SKM-1 treated with dmso at 0.1 percent for 144 hours (cell line): ENCODE results near the gene KIAA0513.

Source experiments
- DNase-seq: peaks from one replicate; lab custom pipeline; 2025; ENCODE audit not compliant: unreplicated experiment; lab: John Stamatoyannopoulos, UW

The KIAA0513 gene

GRCh38 chr16:85068746-85069145 is 41.2 kb downstream of the KIAA0513 start:
- no peak for DNase-seq

- DNase-seq = no peak
Measured at GRCh38 chr16:85069171-85069570, 41.6 kb downstream of the KIAA0513 start.

DNA sequence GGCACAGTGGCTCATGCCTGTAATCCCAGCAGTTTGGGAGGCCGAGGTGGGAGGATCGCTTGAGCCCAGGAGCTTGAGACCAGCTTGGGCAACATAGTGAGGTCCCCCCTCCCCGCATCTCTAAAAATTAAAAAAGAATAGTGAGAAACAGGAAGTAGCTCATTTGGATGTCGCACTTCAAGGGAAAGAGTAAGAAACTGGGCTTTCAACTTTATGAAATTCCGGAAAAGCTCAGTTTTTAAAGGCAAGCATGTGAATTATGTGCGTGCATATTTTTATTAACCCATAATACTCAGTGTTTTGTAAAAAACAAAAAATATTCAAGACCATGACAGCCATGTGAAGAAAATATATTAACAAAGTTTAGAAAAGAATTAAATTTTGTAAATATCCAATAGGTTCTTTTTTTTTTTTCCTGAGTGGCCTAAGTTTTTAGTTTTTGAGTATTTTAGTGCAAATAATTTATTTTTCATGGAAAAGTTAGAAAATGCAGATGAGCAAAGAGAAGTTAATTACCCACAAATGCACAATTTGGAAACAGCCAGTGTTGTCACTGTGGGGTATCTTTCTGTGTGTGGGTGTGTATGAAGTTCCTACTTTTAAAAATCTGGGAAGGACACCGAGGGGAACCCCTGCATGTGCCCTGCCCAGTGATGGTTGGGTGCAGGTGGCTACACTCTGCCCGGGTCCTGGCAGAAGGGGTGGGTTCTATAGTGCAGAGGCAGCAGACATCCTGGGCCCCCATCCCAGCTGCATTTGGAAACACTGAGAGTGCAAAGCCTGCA is 44.7 kb downstream of the KIAA0513 start:
- no peak for DNase-seq

DNA sequence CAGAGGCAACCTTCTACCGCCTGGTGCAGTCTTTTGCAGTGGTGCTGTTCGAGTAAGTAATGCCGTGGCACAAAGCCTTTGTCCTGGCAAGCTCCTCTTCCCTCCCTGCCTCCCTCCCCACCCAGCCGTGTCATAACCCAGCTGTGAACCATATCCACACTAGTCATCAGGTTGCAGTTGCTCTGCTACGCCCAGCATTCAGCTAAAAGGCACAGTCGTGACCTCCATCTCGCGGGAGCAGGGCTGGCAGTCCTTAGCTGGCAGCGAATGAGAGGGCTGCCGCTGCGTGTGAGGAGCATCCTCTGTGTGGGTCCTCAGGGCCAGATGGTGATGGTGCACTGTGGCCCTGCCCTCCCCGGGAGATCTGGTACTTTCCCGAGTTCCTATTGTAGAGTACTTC is 45.4 kb downstream of the KIAA0513 start:
- DNase-seq = no peak

DNA sequence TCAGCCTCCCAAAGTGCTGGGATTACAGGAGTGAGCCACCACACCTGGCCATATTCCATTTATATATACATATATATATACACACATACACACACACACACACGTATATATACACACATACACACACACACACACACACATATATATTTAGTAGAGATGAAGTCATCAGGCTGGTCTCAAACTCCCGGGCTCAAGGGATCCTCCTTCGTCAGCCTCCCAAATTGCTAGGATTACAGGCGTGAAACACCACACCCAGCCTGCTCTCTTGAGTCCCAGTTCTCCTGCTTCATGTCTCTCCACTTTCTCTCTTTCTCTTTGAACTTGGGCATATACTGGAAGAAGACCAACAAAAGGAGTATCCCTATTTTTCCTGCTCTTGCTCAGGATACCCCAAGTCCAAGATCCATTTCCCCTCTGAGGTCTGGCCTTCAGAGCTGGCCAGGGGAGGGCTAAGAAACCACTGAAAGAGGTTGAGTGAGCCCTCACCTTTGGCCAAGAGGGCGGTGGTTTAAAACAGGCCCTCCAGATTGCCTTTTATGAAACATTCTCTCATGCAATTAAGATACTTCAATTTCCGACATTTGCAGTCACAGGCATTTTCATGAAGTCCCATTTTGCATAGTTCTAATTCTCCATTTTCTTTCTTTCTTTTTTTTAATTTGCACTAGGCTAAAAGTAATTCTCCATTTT is 46.8 kb downstream of the KIAA0513 start:
- no peak for DNase-seq

DNA sequence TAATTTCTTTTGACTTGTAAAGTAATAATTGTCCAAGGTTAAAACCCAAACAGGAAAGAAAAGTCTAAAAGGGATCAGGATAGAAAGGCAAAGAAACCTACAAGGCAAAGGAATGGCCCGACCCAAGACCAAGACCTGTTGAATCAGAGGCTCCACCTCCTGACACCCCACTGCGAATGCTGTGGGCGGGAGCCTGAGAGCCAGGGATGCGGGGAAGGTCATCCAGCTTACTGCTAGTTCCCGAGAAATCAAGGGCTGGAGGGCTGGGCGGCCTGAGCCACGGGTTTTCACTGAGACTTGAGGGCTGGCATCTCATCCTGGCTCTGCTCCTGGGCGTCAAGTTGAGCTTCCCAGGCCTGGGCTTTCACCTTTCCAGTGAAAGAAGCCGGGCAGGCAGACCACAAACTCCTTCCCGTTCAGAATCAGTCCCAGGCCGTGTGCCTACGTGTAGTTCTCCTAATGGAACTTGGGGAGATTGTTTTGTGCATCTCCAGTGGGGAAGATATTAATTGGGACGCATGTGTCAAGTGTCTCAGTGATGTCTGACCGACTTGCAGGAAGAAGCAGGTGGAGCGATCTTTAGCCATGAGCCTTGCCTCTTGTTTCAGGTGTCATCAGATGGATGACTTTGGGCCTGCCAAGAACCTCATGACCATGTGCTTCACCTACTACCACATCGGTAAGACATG is 47.8 kb downstream of the KIAA0513 start:
- no peak for DNase-seq

- DNase-seq = no peak
Measured at GRCh38 chr16:85077039-85077438, 49.4 kb downstream of the KIAA0513 start.

- DNase-seq = no peak
Measured at GRCh38 chr16:85077576-85078125, 50.1 kb downstream of the KIAA0513 start.

DNA sequence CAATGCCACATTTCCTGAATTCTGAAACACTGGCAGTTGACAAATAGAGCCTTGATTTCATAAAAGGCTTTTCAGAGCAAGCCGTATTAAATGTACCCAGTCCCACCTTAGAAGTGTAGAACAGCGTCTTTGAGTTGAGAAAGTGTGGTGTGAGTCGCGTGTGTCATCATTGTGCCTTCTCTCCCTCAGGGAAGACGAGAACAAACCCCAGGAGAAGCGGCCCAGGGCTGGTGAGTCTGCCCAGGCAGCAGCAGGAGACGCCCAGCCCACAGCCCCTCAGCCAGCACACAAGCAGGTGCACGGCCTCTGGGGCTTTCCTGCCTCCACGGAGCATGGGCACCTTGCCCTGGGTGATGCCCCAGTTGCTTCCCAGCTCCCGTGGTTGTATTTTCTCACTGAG is 50.6 kb downstream of the KIAA0513 start:
- DNase-seq = no peak

GRCh38 chr16:85078952-85079351 is 51.4 kb downstream of the KIAA0513 start:
- no peak for DNase-seq

DNA sequence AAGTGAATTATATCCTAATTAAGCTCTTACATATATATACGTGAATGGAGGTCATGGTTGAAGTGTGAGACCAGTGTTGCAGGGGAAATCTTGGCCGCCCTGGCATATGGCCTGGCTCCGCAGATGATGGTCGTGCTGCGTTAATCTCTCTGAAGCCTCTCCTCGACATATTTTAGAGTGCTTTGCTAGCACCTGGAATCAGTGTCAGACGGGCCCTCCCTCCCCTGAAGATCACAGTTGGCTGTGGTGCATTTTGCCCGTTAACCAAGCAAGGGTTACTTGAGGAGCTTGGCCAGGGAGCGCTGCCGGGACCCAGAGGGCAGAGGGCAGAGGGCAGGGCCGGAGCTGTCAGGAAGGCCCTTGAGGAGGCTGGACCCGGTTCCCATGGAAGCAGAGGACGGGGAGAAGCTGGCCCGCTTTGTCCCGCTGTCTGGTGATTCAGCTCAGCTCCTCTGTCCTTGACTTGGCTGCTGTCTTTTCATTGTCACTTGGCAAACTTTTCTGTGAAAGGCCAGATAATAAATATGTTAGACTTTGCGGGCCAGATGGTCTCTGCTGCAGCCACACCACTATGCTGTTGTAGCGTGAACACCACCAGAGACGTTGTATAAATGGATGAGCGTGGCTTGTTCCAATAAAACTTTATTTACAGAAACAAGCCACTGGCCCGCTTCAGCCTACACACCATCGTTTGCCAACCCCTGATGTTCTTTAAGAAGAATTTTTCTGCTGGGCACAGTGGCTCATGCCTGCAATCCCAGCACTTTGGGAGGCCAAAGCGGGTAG is 52.4 kb downstream of the KIAA0513 start:
- DNase-seq = no peak

DNA sequence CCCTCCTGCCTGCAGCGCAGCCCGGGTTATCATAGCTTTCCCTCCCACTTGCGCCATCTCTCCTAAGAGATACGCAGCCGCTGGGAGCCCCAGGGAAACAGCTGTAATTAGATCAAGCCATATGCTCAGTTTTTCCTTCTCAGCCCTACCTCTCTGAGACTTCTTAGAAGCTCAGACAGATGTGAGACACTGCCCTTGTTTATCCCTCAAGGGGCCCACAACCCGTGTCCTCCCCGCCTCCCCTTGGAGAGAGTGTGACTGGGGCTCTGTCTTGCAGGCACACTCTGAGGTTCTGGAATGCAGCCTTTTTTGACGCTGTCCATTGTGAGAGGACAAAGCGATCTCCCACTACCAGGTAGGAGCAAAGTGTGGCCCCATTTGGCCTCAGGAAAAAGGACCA is 53.4 kb downstream of the KIAA0513 start:
- no peak for DNase-seq

- no peak for DNase-seq
Measured at GRCh38 chr16:85081765-85082164, 54.2 kb downstream of the KIAA0513 start.

GRCh38 chr16:85082173-85083050 is 54.8 kb downstream of the KIAA0513 start:
- no peak for DNase-seq

- DNase-seq = no peak
Measured at GRCh38 chr16:85083051-85083639, 55.5 kb downstream of the KIAA0513 start.

DNA sequence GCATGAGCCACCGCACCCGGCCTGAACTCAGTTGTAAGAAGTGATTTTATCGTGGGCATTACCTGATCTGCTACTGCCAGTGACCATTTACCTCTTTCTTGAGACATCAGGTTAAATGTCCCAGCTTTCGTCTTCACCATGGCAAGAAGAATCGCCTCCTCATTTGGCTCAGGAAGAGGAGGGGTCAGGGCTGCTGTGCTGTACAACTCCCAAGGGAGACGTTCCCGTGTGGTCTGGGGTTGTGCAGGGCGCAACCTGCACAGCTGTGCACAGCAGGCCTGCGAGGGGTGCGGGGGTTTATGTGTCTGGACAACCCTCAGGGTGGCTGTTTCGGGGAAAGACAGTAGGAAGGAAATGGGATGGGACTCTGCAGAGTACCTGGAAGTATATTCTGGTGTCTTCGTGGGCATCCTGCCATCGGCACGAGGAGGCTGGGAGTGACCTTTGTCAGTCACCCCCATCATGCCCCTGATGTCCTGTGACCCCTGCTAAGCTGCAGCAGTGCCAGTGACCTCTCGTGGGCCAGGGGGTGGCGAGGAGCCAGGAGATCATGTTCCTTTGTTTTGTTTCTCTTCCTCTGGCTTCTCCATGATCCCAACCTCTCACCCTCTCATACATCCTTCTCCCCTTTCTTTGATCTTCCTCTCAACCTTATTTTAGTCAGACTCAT is 57.4 kb downstream of the KIAA0513 start:
- DNase-seq = no peak

DNA sequence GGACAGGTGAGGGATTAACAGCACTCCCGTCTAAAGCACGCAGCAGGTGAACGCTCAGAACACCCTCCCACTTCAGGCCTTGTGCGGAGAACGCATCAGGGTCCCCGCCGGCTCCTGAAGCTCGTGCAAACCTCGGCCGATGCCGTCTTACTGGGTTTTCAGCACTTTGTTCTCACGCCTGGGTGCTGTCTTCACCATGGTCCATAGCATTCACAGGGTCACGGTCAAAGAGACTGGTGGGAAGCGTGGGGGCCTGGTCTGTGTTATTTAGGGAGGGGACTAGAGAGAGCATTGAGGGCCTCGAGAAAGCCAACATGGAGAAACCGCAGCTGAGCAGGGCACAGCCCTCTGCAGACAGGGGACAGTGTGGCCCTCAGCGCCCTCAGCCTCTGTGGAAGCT is 58.1 kb downstream of the KIAA0513 start:
- DNase-seq = no peak

GRCh38 chr16:85086347-85087291 is 59.0 kb downstream of the KIAA0513 start:
- peak; percentile 17 for DNase-seq
